NCI-H510A treated with DMSO at 0.1 percent for 48 hours (cell line): ENCODE measurements around the gene PEX26.
"Not testable (repeated sequence)": the region's sequence is repeated elsewhere in the genome, so short reads cannot be mapped to it uniquely, and the experiment has no call there.

Experiments
- DNase-seq: peaks from one replicate; lab custom pipeline; 2025; lab: John Stamatoyannopoulos, UW

Gene PEX26

DNA sequence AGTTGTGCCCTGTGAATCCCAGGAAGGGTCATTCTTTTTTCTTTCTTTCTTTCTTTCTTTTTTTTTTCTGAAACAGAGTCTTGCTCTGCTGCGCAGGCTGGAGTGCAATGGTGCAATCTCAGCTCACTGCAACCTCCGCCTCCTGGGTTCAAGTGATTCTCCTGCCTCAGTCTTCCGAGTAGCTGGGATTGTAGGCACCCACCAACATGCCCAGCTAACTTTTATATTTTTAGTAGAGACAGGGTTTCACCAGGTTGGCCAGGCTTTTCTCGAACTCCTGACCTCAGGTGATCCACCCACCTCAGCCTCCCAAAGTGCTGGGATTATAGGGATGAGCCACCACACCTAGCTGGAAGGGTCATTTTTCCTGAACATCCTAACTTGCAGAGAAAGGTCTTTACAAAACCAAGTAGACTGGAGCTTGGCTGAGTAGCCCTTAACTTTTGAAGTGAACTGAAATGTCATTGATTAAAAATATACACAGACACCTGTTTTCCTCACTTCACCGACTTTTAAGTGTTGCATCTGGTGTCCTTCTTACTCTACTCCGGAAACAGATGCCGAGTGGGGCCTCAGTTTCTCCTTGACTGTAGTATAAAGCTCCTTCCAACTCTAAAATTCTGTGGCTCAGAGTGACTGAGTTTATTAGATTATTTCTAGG is 6.4 kb upstream of the PEX26 start:
- DNase-seq: not testable (repeated sequence)

DNA sequence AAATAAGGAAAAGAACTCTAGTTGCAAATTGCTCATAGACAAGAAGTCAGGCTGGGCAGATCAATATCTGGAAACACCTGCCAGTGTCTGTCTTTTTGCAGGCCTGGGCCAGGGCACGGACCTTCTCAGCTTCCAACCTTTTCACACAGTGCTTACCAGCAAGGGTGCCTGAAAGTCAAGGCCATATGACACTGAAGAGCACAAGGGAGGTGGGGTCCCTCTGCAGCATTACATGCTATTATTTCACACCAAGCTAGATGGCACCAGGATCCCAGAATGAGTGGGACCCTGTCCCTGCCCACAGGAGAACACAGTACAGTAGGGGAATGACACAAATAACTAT is 5.9 kb upstream of the PEX26 start:
- peak; percentile 24 for DNase-seq

DNA sequence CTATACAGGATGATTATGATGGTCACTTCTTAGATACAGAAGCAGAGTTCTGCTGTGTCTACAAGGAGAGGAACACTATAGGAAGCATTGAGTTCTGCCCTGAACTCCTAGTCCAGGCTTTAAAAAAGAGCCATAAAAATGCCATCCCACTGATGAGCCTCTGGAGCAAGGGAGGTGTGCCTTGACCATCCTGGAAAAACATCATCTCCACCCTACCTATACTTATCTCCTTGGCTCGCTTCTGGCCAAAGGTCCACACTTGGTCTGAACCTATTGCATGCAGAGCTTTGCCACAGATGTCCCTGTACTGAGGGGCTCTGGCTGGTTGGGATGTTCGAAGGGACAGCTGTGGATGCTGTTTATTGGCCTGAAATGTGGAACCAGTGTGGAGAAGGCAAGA is 4.3 kb upstream of the PEX26 start:
- no peak for DNase-seq

DNA sequence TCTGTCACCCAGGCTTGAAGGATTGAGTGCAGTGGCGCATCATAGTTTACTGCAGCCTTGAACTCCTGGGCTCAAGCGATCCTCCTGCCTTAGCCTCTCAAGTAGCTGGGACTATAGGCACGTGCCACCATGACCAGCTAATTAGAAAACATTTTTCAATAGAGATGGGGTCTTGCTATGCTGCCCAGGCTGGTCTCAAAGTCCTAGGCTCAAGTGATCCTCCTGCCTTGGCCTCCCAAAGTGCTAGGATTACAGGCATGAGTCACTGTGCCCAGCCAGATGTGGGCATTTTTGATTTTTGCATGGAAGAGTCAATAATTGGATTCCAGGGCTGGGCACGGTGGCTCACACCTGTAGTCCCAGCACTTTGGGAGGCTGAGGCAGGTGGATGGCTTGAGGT is 3.9 kb upstream of the PEX26 start:
- DNase-seq: not testable (repeated sequence)

DNA sequence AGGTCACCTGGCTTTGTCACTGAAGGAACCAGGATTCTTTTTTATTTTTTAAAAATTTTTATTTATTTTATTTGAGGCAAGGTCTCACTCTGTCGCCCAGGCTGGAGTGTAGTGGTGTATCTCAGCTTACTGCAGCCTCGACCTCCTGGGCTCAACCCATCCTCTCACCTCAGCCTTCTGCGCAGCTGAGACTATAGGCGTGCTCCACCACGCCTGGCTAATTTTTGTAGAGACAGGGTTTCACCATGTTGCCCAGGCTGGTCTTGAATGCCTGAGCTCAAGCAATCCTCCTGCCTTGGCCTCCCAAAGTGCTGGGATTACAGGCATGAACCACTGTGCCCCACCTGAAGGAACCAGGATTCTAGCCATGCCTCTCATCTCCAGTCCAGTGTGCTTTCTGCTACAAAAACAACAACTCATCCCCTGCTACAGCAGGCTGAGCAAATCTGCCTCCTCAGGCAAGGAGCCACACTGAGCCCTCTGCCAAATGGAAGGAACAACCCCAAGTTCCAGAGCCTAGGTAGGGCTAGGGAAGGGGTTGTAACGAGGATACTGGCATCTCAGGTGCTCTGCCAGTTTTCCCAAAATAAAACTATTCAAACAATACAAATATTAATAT is 2.6 kb upstream of the PEX26 start:
- no peak for DNase-seq

DNA sequence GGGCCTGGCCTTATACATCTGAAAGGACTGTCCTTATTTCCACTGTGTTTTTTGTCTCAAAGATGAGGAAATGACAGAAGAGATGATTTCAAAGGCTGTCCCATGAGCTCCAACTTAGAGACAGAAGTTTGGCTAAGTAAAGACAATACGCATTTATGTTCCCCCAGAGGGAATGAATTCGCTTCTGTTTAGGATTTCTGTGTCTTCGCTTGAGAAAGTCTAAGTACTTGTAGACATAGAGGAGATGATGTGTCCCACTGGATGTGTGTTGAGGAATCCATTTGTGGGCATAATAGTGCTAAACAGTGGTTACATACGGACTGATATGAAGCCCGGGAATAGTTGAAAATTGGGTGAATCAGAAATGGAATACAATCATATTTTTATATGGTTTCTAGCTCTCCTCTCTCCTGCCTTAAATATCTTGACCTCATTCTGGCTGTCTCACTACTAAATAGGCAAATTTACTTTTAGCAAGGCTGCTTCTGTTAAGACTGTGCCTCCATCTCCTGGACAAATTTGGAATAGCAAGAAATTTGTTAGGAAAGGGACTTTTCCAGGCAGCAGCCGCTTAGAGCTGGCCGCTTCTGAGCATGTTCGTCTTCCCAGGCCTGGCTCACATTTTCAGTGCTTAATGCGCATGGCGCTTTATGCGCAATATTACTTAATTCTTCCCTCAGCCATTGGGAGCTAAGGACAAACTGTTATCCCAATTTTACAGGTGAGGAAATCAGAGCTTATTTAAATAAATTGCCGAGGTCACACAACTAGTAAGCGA is 1.9 kb upstream of the PEX26 start:
- DNase-seq: peak; percentile 85

DNA sequence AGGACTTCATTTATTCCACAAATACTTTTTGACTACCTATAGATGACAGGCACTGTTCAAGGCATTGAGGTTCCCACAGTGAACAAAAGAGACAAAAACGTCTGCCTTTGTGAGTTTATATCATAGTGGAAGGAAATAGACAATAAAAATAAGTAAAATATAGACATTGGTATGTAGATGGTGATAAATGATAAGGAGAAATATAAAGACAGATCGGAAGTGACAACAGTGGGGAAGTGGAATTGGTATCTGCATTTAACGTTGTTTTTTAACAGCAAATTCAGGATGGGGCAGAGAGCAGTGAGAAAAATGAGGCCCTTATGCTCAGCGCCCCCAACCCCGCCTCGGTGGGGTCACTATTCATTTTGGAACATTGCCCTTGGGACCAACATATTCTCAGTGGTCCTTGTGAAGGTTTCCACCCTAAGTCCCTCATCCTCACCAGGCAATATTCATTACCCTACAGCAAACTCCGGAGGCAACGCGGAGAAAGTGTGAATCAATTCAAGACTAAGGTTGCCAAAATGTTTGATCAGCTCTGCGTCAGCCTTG is 627 bp upstream of the PEX26 start:
- DNase-seq: no peak

DNA sequence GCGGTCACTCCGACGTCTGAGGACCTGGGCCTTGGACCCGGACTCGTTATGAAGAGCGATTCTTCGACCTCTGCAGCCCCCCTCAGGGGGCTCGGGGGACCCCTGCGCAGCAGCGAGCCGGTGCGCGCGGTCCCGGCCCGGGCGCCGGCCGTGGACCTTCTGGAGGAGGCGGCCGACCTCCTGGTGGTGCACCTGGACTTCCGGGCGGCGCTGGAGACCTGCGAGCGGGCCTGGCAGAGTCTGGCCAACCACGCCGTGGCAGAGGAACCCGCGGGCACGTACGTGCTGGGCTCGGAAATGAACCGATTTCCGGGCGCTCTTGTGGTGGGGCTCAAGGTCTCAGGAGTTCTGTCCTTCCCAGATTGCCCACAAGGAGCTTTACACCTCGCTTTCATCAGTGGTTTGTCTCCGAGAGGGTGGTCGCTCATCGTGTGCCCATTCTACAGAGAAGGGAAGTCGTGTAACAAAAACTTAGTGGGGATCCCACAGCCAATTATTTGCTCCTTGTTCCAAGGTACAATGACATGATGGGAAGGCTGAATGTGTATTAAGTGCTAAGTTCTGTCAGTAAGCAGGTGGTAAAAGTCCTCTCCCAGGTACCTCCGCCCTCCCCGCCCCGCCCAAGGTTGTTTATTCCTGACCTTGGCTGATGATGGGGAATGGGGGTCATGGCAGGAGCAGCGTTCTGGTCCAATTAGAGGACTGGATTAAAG is 695 bp downstream of the PEX26 start:
- DNase-seq: peak; percentile 29

DNA sequence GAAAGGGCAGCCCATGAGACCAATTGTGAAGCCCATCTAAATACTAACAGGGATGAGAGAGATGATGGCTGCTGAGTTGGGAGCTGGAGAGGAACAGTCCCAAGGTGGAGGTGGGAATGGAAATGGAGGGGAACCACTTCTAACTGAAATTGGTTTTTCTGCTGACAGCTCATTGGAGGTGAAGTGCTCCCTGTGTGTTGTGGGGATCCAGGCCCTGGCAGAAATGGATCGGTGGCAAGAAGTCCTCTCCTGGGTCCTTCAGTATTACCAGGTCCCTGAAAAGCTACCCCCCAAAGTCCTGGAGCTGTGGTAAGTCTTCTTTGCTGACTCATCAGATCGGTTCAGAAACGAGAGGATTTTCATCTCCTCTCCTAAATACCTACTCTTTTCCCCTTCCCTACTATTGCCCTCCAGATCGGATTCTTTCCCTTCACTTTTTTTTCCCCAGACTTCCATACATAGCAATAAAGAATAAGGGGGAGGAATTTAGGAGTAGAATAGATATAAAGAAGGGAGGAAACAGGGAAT is 2.0 kb downstream of the PEX26 start:
- DNase-seq: no peak

DNA sequence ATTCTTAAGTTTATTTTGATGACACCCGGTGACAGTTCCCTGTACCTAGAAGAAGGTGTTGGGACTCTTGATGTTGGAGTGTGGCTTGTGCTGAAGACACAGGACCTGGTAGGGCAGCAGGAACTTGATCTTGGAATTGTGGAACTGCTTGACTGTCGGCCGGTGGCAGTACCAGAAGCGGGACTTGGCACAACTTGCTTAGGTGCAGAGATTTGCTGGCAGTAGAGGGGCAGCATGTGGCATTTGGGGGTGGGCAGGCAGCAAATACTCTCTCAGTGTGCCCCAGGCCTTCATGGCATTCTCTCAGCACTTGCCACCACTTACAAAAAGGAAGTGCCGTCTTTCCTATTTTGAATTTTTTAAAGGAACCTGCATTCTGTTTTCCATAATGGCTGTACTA is 3.6 kb downstream of the PEX26 start:
- DNase-seq: no peak

DNA sequence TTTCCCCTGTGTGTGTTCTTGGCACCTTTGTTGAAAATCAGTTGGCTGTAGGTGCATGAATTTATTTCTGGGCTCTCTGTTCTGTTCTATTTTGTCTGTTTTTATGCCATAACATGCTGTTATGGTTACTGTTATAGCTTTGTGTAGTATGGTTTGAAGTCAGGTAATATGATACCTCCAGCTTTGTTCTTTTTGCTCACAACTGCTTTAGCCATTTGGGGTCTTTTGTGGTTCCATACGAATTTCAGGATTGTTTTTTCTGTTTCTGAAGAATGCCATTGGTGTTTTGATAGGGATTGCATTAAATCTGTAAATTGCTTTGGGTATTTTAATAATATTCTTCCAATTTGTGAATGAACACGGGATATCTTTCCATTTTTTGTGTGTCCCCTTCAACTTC is 4.7 kb downstream of the PEX26 start:
- DNase-seq: no peak

DNA sequence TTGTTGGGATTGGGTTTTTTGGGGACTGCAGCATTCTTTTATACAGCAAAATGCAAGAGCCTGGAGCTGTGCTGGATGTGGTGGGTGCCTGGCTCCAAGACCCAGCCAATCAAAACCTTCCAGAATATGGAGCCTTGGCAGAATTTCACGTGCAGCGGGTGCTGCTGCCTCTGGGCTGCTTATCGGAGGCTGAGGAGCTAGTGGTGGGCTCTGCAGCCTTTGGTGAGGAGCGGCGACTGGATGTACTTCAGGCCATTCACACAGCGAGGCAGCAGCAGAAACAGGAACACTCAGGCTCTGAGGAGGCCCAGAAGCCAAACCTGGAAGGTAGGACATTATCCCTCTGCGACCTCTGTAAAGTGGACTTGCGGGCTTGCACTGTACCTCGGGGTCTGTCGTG is 5.6 kb downstream of the PEX26 start:
- no peak for DNase-seq

DNA sequence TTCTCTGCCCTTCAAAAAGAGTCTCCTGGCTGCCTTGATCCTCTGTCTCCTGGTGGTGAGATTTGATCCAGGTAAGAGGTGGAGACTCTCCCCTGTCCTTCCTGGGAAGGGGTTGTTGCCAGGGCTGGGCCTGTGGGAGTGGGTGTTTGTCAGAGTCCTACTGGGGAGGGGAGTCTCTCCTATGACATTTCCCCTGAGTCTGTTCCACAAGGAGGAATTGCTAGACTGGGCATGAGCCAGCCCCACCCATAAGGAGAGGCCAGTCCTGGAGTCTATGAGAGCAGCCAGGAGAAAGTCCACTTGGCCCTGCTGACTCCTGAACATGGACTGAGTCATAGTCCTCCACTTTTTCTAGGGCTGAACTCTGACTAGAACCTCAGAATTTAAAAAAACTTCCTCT is 7.4 kb downstream of the PEX26 start:
- no peak for DNase-seq

DNA sequence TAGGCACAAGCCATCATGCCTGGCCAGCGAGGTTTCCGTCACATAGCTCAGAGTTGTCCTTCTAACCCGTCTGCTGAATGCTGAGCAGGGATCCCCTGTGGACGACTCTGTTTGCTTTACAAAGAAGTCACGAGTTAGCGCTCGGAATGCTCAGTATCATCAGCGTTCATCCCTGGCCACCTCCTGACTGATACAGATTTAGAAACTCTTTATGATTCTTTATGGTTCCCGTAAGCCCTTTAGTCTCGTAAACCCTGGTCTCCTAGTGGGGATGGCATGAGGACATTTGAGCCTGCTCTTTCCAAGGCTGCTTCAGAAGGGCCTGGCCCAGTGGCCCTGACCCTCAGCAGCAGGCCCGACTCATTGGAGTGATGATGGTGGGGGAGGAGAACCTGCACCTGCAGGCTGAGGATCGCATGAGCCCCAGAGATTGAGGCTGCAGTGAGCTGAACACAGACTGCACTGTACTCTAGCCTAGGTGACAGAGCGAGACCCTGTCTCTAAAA is 9.6 kb downstream of the PEX26 start:
- no peak for DNase-seq

DNA sequence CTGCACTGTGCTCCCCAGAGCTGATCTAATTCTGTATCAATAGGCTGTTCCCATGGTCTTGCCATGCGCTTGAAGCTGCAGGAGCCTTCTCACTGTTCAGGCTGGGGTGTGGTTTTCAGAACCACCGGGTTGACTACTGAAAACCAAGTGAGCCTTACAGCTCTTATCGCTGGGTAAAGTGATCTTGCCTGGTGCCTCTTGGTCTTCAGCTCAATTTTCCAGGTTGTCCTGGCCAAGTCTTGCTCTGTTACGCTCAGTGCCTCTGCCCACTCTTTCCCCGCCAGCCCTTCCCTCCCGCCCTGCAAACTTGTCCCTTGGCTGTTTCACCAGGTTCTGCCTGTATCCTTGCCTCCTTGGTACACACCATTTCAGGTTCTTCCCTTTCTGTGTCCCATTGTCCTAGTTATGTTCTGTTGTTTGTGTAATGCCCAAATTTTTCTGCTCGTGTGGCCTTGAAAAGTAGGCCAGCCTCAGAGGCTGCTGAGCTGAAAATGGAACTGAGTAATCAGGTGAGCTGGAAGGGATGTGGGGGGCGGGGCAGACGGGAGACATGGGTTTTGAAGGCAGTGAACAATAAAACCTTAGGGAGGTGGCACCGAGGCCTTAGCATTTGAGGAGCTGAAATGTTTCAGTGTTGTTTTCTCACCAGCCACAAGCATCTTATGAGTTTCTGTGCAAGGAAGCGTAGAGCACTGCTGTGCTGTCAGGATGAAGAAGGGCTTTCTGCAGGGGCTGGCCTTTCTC is 11.2 kb downstream of the PEX26 start:
- no peak for DNase-seq

DNA sequence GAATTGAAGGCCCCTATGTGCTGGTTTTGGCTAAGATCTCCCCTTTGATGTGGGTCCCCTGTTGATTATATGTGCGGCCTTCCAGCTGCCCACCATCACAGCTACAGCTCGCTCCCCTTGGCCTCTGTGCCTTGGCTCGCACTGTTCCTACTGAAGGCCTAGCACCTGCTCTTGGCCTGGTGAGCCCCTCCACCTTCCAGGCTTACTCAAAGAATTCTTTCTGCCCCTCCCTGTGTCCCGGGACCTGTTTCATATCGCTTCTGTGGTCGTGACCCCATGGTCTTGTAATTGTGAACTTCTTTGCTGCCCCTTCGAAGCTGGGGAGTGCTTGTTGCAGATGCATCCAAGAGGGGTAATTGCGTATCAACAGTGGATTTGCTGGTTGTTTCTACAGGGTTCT is 12.5 kb downstream of the PEX26 start:
- DNase-seq: no peak

DNA sequence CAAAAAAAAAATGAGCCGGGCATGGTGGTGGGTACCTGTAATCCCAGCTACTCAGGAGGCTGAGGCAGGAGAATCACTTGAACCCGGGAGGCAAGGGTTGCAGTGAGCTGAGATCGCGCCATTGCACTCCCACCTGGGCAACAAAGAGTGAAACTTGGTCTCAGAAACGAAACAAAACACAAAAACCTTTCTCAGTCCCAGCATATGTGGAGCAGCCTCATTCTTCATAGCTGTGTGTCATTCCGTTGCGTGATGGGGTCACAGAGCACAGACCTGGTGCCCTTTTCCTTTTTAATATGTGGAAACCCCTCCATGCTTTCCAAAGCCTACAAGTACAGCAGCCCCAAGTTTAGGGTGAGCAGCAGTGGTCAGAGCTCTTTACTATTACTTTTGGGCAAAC is 13.7 kb downstream of the PEX26 start:
- no peak for DNase-seq

DNA sequence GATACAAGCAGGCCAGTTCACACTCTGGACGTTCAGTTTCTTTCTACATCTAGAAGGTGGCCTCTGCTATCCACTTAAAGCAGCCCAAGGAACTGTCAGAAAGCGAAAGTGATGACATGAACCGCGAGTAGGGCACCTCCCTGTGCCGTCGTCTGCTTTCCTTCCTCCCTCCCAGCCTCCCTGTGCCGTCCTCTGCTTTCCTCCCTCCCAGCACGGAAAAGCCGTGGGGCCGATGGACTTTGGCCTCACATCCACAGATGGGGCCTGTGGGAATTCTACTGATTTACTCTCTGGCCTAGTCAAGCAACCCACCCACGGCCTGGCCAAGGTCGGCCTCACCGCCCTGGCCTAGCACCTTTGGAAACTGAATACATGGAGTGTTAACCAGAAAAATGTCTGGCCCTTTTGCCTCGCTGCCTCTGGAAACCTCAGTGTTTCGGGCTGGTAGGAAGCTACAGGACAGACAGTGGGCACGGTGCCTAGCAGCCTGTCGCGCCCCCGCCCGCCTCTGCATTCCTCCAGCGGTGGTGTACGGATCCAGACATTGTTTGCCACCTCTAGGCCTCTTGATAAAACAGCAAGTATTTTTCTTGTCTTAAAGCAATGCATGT is 14.2 kb downstream of the PEX26 start:
- DNase-seq: no peak

DNA sequence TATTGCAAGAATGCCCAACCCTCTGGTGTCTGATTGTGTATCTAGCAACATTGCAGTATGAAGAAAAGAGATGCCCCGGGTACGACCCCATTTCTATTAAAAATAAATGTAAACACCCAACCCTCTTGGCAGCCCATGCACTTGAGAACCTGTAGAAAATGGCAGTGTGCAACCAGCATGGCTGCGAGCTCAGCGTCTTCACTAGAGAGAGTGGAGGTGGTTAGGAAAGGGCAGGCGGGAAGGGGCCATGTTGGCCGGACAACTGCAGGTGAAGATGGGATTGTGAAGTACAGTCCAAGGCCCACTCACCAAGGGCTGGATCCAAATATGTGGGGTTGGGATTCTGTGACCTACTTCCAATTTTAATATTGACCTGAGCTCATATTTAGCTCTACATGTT is 15.9 kb downstream of the PEX26 start:
- DNase-seq: no peak

DNA sequence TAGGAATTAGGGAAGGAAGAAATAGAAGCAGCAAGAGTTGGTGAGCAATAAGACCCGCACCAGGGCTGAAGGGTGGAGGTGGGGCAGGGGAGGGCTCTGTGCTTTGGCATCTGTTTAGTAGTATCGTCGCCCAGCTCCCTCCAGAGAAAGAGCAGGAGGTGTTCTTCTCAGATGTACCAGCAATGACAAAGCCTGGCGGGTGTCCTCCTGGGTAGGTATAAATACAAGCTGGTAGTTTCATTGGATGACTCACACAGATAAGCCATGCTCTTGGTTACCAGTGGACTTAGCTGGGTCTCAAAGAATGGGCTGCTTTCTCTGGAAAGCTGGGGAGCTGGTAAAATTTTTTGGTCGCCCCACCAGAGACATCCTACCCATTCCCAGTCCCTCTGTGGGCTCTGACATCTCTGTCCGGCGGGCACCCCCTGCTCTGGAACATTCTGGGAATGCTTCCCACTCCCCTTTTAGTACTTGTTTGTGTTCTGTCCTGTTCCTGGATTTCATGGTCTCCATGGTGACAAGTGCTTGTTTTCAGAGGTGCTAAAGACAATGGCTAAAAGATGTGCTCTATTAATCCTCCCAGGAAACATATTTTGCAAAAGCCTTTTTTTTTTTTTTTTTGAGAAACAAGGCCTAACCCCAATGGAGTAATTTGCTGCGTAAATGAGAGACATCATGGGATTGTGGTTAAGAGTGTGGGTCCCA is 17.5 kb downstream of the PEX26 start:
- no peak for DNase-seq
